H1 (cell line): ENCODE data around the gene ATE1. TPM values are rescaled to one million over a fixed set of nuclear protein-coding genes. Genes with fewer than 3 reads are reported as not detected.

Source experiments
- CTCF ChIA-PET: fragments of 300-600 bp; sonication (Branson Sonifier 250); formaldehyde crosslinking; loops from one replicate; lab custom pipeline; 2021; ENCODE audit not compliant: partially characterized antibody; lab: Charles Lee
- POLR2A ChIA-PET: fragments of 300-600 bp; sonication (Branson Sonifier 250); formaldehyde crosslinking; loops from one replicate; lab custom pipeline; 2021; ENCODE audit warnings: inconsistent platforms; ENCODE audit not compliant: partially characterized antibody; lab: Charles Lee
- DNase-seq, 2 experiments: peaks; one replicate each; pipeline versions ENCODE4 v3.0.0 to v3.0.0-alpha.2; 2010 to 2022; ENCODE audit warnings: low spot score in 2 of 2, low read depth in 1 of 2, mixed read lengths in 1 of 2
- FAIRE-seq: peaks from 2 replicates; lab custom pipeline; 2011; peaks lifted over from hg19 to GRCh38; lab: Jason Lieb, UNC
- H2AFZ ChIP-seq: 2 replicates; pipeline ENCODE4 v1.8.1; 2012; ENCODE audit warnings: low read length, inconsistent platforms
- H2AK5ac ChIP-seq: 2 replicates; pipeline ENCODE4 v1.6.1; 2013; ENCODE audit warnings: low read depth, low read length
- H2BK120ac ChIP-seq: replicated peaks from 2 replicates; pipeline ENCODE3; 2013; ENCODE audit warnings: low read depth, low read length, inconsistent platforms
- H2BK12ac ChIP-seq: 2 replicates; pipeline ENCODE4 v1.6.1; 2013; ENCODE audit warnings: low read depth, low read length
- H2BK15ac ChIP-seq: 2 replicates; pipeline ENCODE4 v1.6.1; 2013; ENCODE audit warnings: low read length
- H2BK20ac ChIP-seq: 2 replicates; pipeline ENCODE4 v1.6.1; 2013; ENCODE audit warnings: low read length
- H2BK5ac ChIP-seq: 2 replicates; pipeline ENCODE4 v1.6.1; 2013; ENCODE audit warnings: low read depth, low read length
- H3K14ac ChIP-seq: 2 replicates; pipeline ENCODE4 v1.6.1; 2013; ENCODE audit warnings: inconsistent platforms; ENCODE audit not compliant: insufficient read length
- H3K18ac ChIP-seq: 2 replicates; pipeline ENCODE4 v1.6.1; 2013; ENCODE audit warnings: low read length; ENCODE audit errors: extremely low read depth
- H3K23ac ChIP-seq: 2 replicates; pipeline ENCODE4 v1.6.1; 2013; ENCODE audit warnings: inconsistent platforms; ENCODE audit not compliant: insufficient read length
- H3K23me2 ChIP-seq: 2 replicates; pipeline ENCODE4 v1.6.1; 2013; ENCODE audit warnings: low read depth, low read length
- H3K27ac ChIP-seq: 2 replicates; pipeline ENCODE4 v1.6.1; 2011; ENCODE audit warnings: low read depth, low read length, inconsistent platforms
- H3K27me3 ChIP-seq, 4 experiments: replicated peaks in 1 of 4; 1 replicate in 1 of 4; 2 replicates in 3 of 4; pipeline versions ENCODE4 v1.6.1 to v1.8.1; 2011 to 2013; ENCODE audit warnings: low read length in 3 of 4, mild to moderate bottlenecking in 3 of 4, inconsistent platforms in 2 of 4, mixed read lengths in 2 of 4, moderate library complexity in 1 of 4; ENCODE audit not compliant: control insufficient read depth in 3 of 4, insufficient read depth in 3 of 4; ENCODE audit errors: extremely low read depth in 1 of 4
- H3K36me3 ChIP-seq, 4 experiments: 2 replicates each; pipeline versions ENCODE4 v1.6.1 to v1.8.1; 2011 to 2013; ENCODE audit warnings: mild to moderate bottlenecking in 4 of 4, low read length in 3 of 4, moderate library complexity in 2 of 4, control low read depth in 1 of 4, inconsistent platforms in 1 of 4; ENCODE audit not compliant: insufficient read depth in 4 of 4, control insufficient read depth in 2 of 4
- H3K4ac ChIP-seq: replicated peaks from 2 replicates; pipeline ENCODE3; 2013; ENCODE audit warnings: low read length, low read depth, mixed read lengths, inconsistent platforms; ENCODE audit not compliant: insufficient read length
- H3K4me1 ChIP-seq, 4 experiments: replicated peaks in 1 of 4; 1 replicate in 1 of 4; 2 replicates in 3 of 4; pipeline versions ENCODE4 v1.6.1 to v1.8.1; 2011 to 2013; ENCODE audit warnings: low read length in 3 of 4, inconsistent platforms in 2 of 4, mixed read lengths in 1 of 4; ENCODE audit not compliant: insufficient read depth in 4 of 4, control insufficient read depth in 3 of 4
- H3K4me2 ChIP-seq, 2 experiments: 2 replicates each; pipeline versions ENCODE4 v1.6.1 to v1.8.1; 2011 to 2013; ENCODE audit warnings: low read depth in 2 of 2, low read length in 2 of 2, control low read depth in 1 of 2, inconsistent platforms in 1 of 2, mild to moderate bottlenecking in 1 of 2; ENCODE audit not compliant: insufficient read depth in 1 of 2
- H3K4me3 ChIP-seq, 4 experiments: fragments of 200-600, 300-600 bp in 1 of 4; sonication (generic), shearing (Covaris generic), sonication (Bioruptor Twin) in 1 of 4; 2 replicates each; pipeline versions ENCODE4 v1.5.1 to v1.8.1; 2011 to 2016; ENCODE audit warnings: low read length in 4 of 4, low read depth in 3 of 4, control low read depth in 2 of 4, inconsistent platforms in 2 of 4, mild to moderate bottlenecking in 2 of 4, mixed read lengths in 1 of 4, moderate library complexity in 1 of 4; ENCODE audit not compliant: insufficient read depth in 2 of 4; ENCODE audit errors: extremely low read depth in 1 of 4
- H3K56ac ChIP-seq: replicated peaks from 2 replicates; pipeline ENCODE3; 2013; ENCODE audit warnings: low read depth, mild to moderate bottlenecking, mixed read lengths, low read length, inconsistent platforms; ENCODE audit not compliant: insufficient read length
- H3K79me1 ChIP-seq: 2 replicates; pipeline ENCODE4 v1.6.1; 2013; ENCODE audit warnings: low read depth, low read length, control low read depth
- H3K79me2 ChIP-seq, 2 experiments: 2 replicates each; pipeline versions ENCODE4 v1.6.1 to v1.8.1; 2012 to 2013; ENCODE audit warnings: low read length in 2 of 2, mild to moderate bottlenecking in 2 of 2, inconsistent platforms in 1 of 2; ENCODE audit not compliant: insufficient read depth in 2 of 2, control insufficient read depth in 1 of 2
- H3K9ac ChIP-seq, 4 experiments: replicated peaks in 1 of 4; 1 replicate in 1 of 4; 2 replicates in 3 of 4; pipeline versions ENCODE4 v1.6.1 to v1.8.1; 2011 to 2013; ENCODE audit warnings: low read depth in 3 of 4, low read length in 3 of 4, control low read depth in 2 of 4, mild to moderate bottlenecking in 2 of 4, moderate library complexity in 2 of 4, inconsistent platforms in 1 of 4; ENCODE audit errors: extremely low read depth in 1 of 4
- H3K9me3 ChIP-seq, 2 experiments: 2 replicates each; pipeline versions ENCODE4 v1.6.1 to v1.8.1; 2012 to 2013; ENCODE audit warnings: mild to moderate bottlenecking in 2 of 2, moderate library complexity in 2 of 2, control low read depth in 1 of 2, inconsistent platforms in 1 of 2, low read depth in 1 of 2, low read length in 1 of 2, mixed read lengths in 1 of 2; ENCODE audit not compliant: insufficient read depth in 2 of 2
- H4K20me1 ChIP-seq, 2 experiments: replicated peaks in 1 of 2; 2 replicates each; pipeline versions ENCODE3 to v1.8.1; 2011 to 2013; ENCODE audit warnings: inconsistent platforms in 2 of 2, low read length in 2 of 2, mild to moderate bottlenecking in 1 of 2; ENCODE audit not compliant: insufficient read depth in 2 of 2, control insufficient read depth in 1 of 2
- H4K5ac ChIP-seq: 2 replicates; pipeline ENCODE4 v1.6.1; 2013; ENCODE audit warnings: low read length, low read depth, mixed read lengths, inconsistent platforms; ENCODE audit not compliant: insufficient read length
- H4K8ac ChIP-seq: 2 replicates; pipeline ENCODE4 v1.8.0; 2013; ENCODE audit warnings: mild to moderate bottlenecking, moderate library complexity, low read length, inconsistent platforms; ENCODE audit not compliant: insufficient read depth; ENCODE audit errors: extremely low read depth
- H4K91ac ChIP-seq: replicated peaks from 2 replicates; pipeline ENCODE3; 2013; ENCODE audit warnings: low read length, mixed read lengths, inconsistent platforms; ENCODE audit not compliant: insufficient read length
- ATF3 ChIP-seq: IDR thresholded peaks from 2 replicates; pipeline ENCODE4 v1.6.1; 2011; ENCODE audit warnings: low read depth, mild to moderate bottlenecking, low read length; ENCODE audit not compliant: insufficient read depth
- CHD2 ChIP-seq: IDR thresholded peaks from 2 replicates; pipeline ENCODE4 v1.6.1; 2012; ENCODE audit warnings: low read length, improper control_type of control experiment
- CREB1 ChIP-seq: IDR thresholded peaks from 2 replicates; pipeline ENCODE4 v1.6.1; 2012; ENCODE audit warnings: inconsistent platforms
- KDM1A ChIP-seq: fragments of 200-600, 300-600 bp; sonication (generic); IDR thresholded peaks from 2 replicates; pipeline ENCODE4 v1.7.1; 2016; ENCODE audit warnings: mild to moderate bottlenecking, low read length, borderline replicate concordance
- NANOG ChIP-seq: IDR thresholded peaks from 2 replicates; pipeline ENCODE4 v1.6.1; 2011; ENCODE audit warnings: low read length, low read depth, mild to moderate bottlenecking, inconsistent platforms; ENCODE audit not compliant: insufficient read depth, poor library complexity, severe bottlenecking
- RAD21 ChIP-seq, 2 experiments: IDR thresholded peaks in 1 of 2; conservative IDR thresholded peaks in 1 of 2; 2 replicates each; pipeline ENCODE4 v1.6.1; 2011; ENCODE audit warnings: low read depth in 2 of 2, low read length in 2 of 2, improper control_type of control experiment in 1 of 2, inconsistent platforms in 1 of 2, mild to moderate bottlenecking in 1 of 2, moderate library complexity in 1 of 2
- SP4 ChIP-seq: IDR thresholded peaks from 2 replicates; pipeline ENCODE4 v1.6.1; 2012; ENCODE audit warnings: low read length, inconsistent platforms
- SRF ChIP-seq: IDR thresholded peaks from 2 replicates; pipeline ENCODE4 v1.6.1; 2011; ENCODE audit warnings: mild to moderate bottlenecking, low read depth, low read length, moderate library complexity
- YY1 ChIP-seq: IDR thresholded peaks from 2 replicates; pipeline ENCODE4 v1.6.1; 2011; ENCODE audit warnings: low read depth, mild to moderate bottlenecking, low read length
- ZNF274 ChIP-seq: IDR thresholded peaks from 2 replicates; pipeline ENCODE4 v1.7.0; 2012; ENCODE audit warnings: low read length, borderline replicate concordance; ENCODE audit errors: extremely low read depth
- WGBS, 2 experiments: shearing (Covaris generic) in 1 of 2; methylation state at CpG; one replicate each; pipeline versions ENCODE4 v1.1.6 to v1.1.7; 2013 to 2015; ENCODE audit warnings: low lambda C conversion rate in 2 of 2, mixed read lengths in 2 of 2, inconsistent platforms in 1 of 2, low coverage in 1 of 2, missing lambda C conversion rate in 1 of 2; ENCODE audit not compliant: insufficient replicate concordance in 2 of 2, insufficient coverage in 1 of 2, insufficient read length in 1 of 2; ENCODE audit errors: extremely low coverage in 1 of 2, missing lambda C conversion rate in 1 of 2; 5-methylcytosine and 5-hydroxymethylcytosine counted together
- polyA plus RNA-seq, 7 experiments: library from polyadenylated mRNA; depleted of rRNA in 3 of 7; stranded (reverse) in 5 of 7; unstranded in 2 of 7; fragments of >200 nt in 5 of 7; fragments of 200-250 nt in 2 of 7; gene quantifications; 1 replicate in 5 of 7; 2 replicates in 1 of 7; 4 replicates in 1 of 7; pipeline versions ENCODE4 v1.2.1 to v1.2.3, GENCODE V29; 2011 to 2013; ENCODE audit warnings: missing spikeins in 2 of 7, mixed read lengths in 2 of 7
- total RNA-seq: library from RNA; stranded (reverse); fragmentation: NEBNext Ultra II Directional; extraction: Animal tissue kit (Norgen Biotek cat#: 25700); gene quantifications from 2 replicates; pipeline ENCODE4 v1.2.1, GENCODE V29; 2021
- TF ChIP-seq, protein P1 (sequence below), 3 experiments: IDR thresholded peaks; 1 replicate in 2 of 3; 2 replicates in 1 of 3; pipeline versions ENCODE4 v1.5.1 to v1.6.1; 2011; ENCODE audit warnings: low read length in 3 of 3, mild to moderate bottlenecking in 3 of 3, inconsistent platforms in 2 of 3, low read depth in 1 of 3, moderate library complexity in 1 of 3; ENCODE audit not compliant: insufficient read depth in 1 of 3; ENCODE audit errors: control extremely low read depth in 1 of 3

ATE1 gene
- total and polyA plus RNA-seq, 2 of the 8 experiments (the other 6 are each of a cell fraction or from before 2014, with no cell fraction given) = 8.8 to 26.9 TPM

GRCh38 chr10:121831237-121831636 is 96.6 kb downstream of the ATE1 start:
- H3K27me3 ChIP-seq = no peaks in the 10 kb centered on the region
- 92% methylated on average over 6 of the region's 6 CpGs; no CpG with 5 or more reads in 1 of the 2 experiments for WGBS, 2 experiments
- no peaks in the 10 kb centered on the region for H3K4me1 ChIP-seq
- no peak overlapping the region for H4K8ac ChIP-seq
- no peak overlapping the region for H3K27ac ChIP-seq
- H2AFZ ChIP-seq = no peak overlapping the region
- H2BK120ac ChIP-seq = no peak overlapping the region
- H4K20me1 ChIP-seq = no peaks in the 10 kb centered on the region
- no peak overlapping the region for H3K4me2 ChIP-seq
- CTCF ChIA-PET = interaction anchor here (0.6 to 7.4 kb wide), 3 partner anchors 7 to 169 kb away, joined by 3 to 64 read pairs (median 7); no protein-coding TSS in a partner anchor
- no peak overlapping the region for H3K56ac ChIP-seq
- DNase-seq = no peak
- H3K9me3 ChIP-seq = no peaks in the 10 kb centered on the region
- no peak overlapping the region for H2AK5ac ChIP-seq
- H3K4me3 ChIP-seq = no peak overlapping the region
- H2BK20ac ChIP-seq = no peak overlapping the region
- POLR2A ChIA-PET = no interaction called here
- peaks cover 0 to 13% (median 0%) of the 10 kb centered on the region in 4 experiments; a peak in 2 of 8 replicates for H3K36me3 ChIP-seq
- H3K9ac ChIP-seq = no peak overlapping the region
- H3K18ac ChIP-seq = no peak overlapping the region
- H3K79me2 ChIP-seq = no peaks in the 10 kb centered on the region
- H3K14ac ChIP-seq = no peak overlapping the region
- no peak overlapping the region for H3K23ac ChIP-seq
- no peak for FAIRE-seq
- no peak overlapping the region for H2BK15ac ChIP-seq
- no peaks in the 10 kb centered on the region for H3K23me2 ChIP-seq
- H3K79me1 ChIP-seq = no peaks in the 10 kb centered on the region
- no peak overlapping the region for H2BK5ac ChIP-seq
- no peak overlapping the region for H2BK12ac ChIP-seq
- no peak overlapping the region for H4K91ac ChIP-seq
- no peak overlapping the region for H4K5ac ChIP-seq
- H3K4ac ChIP-seq = no peak overlapping the region
- TF ChIP-seq CREB1 = no peak
- TF ChIP-seq SRF = no peak
- TF ChIP-seq RAD21 (IDR thresholded peaks at IDR 0.05 in 1 of 2, conservative IDR thresholded peaks at IDR 0.05 in 1 of 2; ENCODE audit: low read depth in 2 of 2, low read length in 2 of 2) = no peak
- TF ChIP-seq, protein P1, sequence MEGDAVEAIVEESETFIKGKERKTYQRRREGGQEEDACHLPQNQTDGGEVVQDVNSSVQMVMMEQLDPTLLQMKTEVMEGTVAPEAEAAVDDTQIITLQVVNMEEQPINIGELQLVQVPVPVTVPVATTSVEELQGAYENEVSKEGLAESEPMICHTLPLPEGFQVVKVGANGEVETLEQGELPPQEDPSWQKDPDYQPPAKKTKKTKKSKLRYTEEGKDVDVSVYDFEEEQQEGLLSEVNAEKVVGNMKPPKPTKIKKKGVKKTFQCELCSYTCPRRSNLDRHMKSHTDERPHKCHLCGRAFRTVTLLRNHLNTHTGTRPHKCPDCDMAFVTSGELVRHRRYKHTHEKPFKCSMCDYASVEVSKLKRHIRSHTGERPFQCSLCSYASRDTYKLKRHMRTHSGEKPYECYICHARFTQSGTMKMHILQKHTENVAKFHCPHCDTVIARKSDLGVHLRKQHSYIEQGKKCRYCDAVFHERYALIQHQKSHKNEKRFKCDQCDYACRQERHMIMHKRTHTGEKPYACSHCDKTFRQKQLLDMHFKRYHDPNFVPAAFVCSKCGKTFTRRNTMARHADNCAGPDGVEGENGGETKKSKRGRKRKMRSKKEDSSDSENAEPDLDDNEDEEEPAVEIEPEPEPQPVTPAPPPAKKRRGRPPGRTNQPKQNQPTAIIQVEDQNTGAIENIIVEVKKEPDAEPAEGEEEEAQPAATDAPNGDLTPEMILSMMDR (IDR thresholded peaks at IDR 0.05; ENCODE audit: control extremely low read depth in 1 of 3, insufficient read depth in 1 of 3, low read depth in 1 of 3, low read length in 3 of 3) = no peak
- TF ChIP-seq NANOG = no peak
- TF ChIP-seq ZNF274 = no peak
- no peak for TF ChIP-seq YY1
- TF ChIP-seq SP4 = no peak
- no peak for TF ChIP-seq KDM1A
- no peak for TF ChIP-seq ATF3
- TF ChIP-seq CHD2 = no peak
